IMR-90 (cell line): ENCODE data around the gene LRP1B. TPM values are rescaled to one million over a fixed set of nuclear protein-coding genes. Genes with fewer than 3 reads are reported as not detected.

Source experiments
- ATAC-seq: fragments of 200-7000 bp; cut with Tn5 transposase; 2 replicates; pipeline ENCODE4 v1.9.1; 2020; ENCODE audit warnings: low read depth, mild to moderate bottlenecking, moderate library complexity
- BruUV-seq: library from RNA; stranded (reverse); fragments of 400-500 nt; replicated peaks from 2 replicates; lab custom pipeline; 2021; lab: Mats Ljungman, UMichigan
- CTCF ChIA-PET: fragments of 300-600 bp; formaldehyde crosslinking; extraction: SDS; loops from one replicate; lab custom pipeline; 2021; ENCODE audit warnings: antibody characterized with exemption; lab: Yijun Ruan, JAX
- POLR2A ChIA-PET: fragments of 300-600 bp; sonication (Branson Sonifier 250); formaldehyde crosslinking; loops from one replicate; lab custom pipeline; 2022; ENCODE audit warnings: antibody characterized with exemption; ENCODE audit not compliant: unreplicated experiment; lab: Charles Lee
- DNase-seq: peaks from one replicate; pipeline ENCODE4 v3.0.0; 2013
- H2AFZ ChIP-seq: replicated peaks from 2 replicates; pipeline ENCODE3; 2013; ENCODE audit warnings: low read length, mild to moderate bottlenecking; ENCODE audit not compliant: poor library complexity
- H2AK5ac ChIP-seq: 2 replicates; pipeline ENCODE4 v1.6.1; 2013; ENCODE audit warnings: low read depth, low read length, inconsistent platforms
- H2AK9ac ChIP-seq: replicated peaks from 2 replicates; pipeline ENCODE3; 2013; ENCODE audit warnings: mild to moderate bottlenecking, low read depth, low read length, moderate library complexity; ENCODE audit not compliant: poor library complexity
- H2BK120ac ChIP-seq: 2 replicates; pipeline ENCODE4 v1.6.1; 2013; ENCODE audit warnings: low read depth, low read length, inconsistent platforms
- H2BK15ac ChIP-seq: 3 replicates; pipeline ENCODE4 v1.6.1; 2013; ENCODE audit warnings: low read depth, low read length, inconsistent platforms
- H2BK20ac ChIP-seq: 2 replicates; pipeline ENCODE4 v1.6.1; 2013; ENCODE audit warnings: low read depth, mild to moderate bottlenecking, inconsistent platforms, low read length, moderate library complexity
- H2BK5ac ChIP-seq: 2 replicates; pipeline ENCODE4 v1.6.1; 2013; ENCODE audit warnings: mild to moderate bottlenecking, low read depth, low read length, inconsistent platforms; ENCODE audit not compliant: poor library complexity, severe bottlenecking
- H3K14ac ChIP-seq: replicated peaks from 2 replicates; pipeline ENCODE4 v1.6.1; 2013; ENCODE audit warnings: low read depth, low read length, inconsistent platforms
- H3K18ac ChIP-seq: 2 replicates; pipeline ENCODE4 v1.6.1; 2013; ENCODE audit warnings: low read depth, low read length, control low read depth
- H3K23ac ChIP-seq: 2 replicates; pipeline ENCODE4 v1.6.1; 2013; ENCODE audit warnings: low read depth, low read length, inconsistent platforms
- H3K27ac ChIP-seq: 2 replicates; pipeline ENCODE4 v1.5.1; 2013; ENCODE audit warnings: mild to moderate bottlenecking, control low read depth, low read length; ENCODE audit not compliant: insufficient read depth
- H3K27me3 ChIP-seq: 2 replicates; pipeline ENCODE4 v1.6.1; 2013; ENCODE audit warnings: low read length; ENCODE audit not compliant: control insufficient read depth, insufficient read depth
- H3K36me3 ChIP-seq: 2 replicates; pipeline ENCODE4 v1.6.1; 2013; ENCODE audit warnings: low read length, mixed read lengths; ENCODE audit not compliant: control insufficient read depth, insufficient read depth
- H3K4ac ChIP-seq: 2 replicates; pipeline ENCODE4 v1.6.1; 2013; ENCODE audit warnings: low read depth, low read length, inconsistent platforms
- H3K4me1 ChIP-seq: 2 replicates; pipeline ENCODE4 v1.6.1; 2013; ENCODE audit warnings: low read length, mixed read lengths; ENCODE audit not compliant: control insufficient read depth, insufficient read depth
- H3K4me2 ChIP-seq: 2 replicates; pipeline ENCODE4 v1.6.1; 2013; ENCODE audit warnings: low read depth, mild to moderate bottlenecking, control low read depth, low read length, moderate library complexity
- H3K4me3 ChIP-seq: 2 replicates; pipeline ENCODE4 v1.5.1; 2013; ENCODE audit warnings: low read depth, mild to moderate bottlenecking, control low read depth, low read length, moderate library complexity; ENCODE audit not compliant: insufficient read depth
- H3K56ac ChIP-seq: 2 replicates; pipeline ENCODE4 v1.6.1; 2013; ENCODE audit warnings: low read length, inconsistent platforms; ENCODE audit not compliant: insufficient read depth; ENCODE audit errors: extremely low read depth
- H3K79me1 ChIP-seq, 2 experiments: 2 replicates each; pipeline ENCODE4 v1.6.1; 2013; ENCODE audit warnings: low read length in 2 of 2, inconsistent platforms in 1 of 2, low read depth in 1 of 2
- H3K9ac ChIP-seq: 2 replicates; pipeline ENCODE4 v1.6.1; 2013; ENCODE audit warnings: low read depth, low read length, control low read depth
- H3K9me1 ChIP-seq: 2 replicates; pipeline ENCODE4 v1.6.1; 2013; ENCODE audit warnings: low read length, inconsistent platforms; ENCODE audit not compliant: insufficient read depth
- H3K9me3 ChIP-seq: 2 replicates; pipeline ENCODE4 v1.6.1; 2013; ENCODE audit warnings: low read length; ENCODE audit not compliant: control insufficient read depth, insufficient read depth
- H4K20me1 ChIP-seq: 2 replicates; pipeline ENCODE4 v1.6.1; 2013; ENCODE audit warnings: low read length, inconsistent platforms; ENCODE audit not compliant: insufficient read depth
- H4K5ac ChIP-seq: 2 replicates; pipeline ENCODE4 v1.6.1; 2013; ENCODE audit warnings: mild to moderate bottlenecking, low read depth, low read length, control low read depth
- H4K8ac ChIP-seq, 2 experiments: 2 replicates each; pipeline ENCODE4 v1.6.1; 2013; ENCODE audit warnings: low read depth in 2 of 2, low read length in 2 of 2, control low read depth in 1 of 2, inconsistent platforms in 1 of 2
- H4K91ac ChIP-seq: 2 replicates; pipeline ENCODE4 v1.6.1; 2013; ENCODE audit warnings: low read depth, low read length, inconsistent platforms; ENCODE audit not compliant: insufficient read depth
- BHLHE40 ChIP-seq: fragments of 150-350 bp; IDR thresholded peaks from 2 replicates; pipeline ENCODE4 v1.6.1; 2016; ENCODE audit warnings: mild to moderate bottlenecking, low read depth, low read length
- CEBPB ChIP-seq: IDR thresholded peaks from 2 replicates; pipeline ENCODE4 v1.6.1; 2012; ENCODE audit warnings: low read depth, low read length, improper control_type of control experiment
- CHD1 ChIP-seq: IDR thresholded peaks from 2 replicates; pipeline ENCODE4 v1.6.1; 2012; ENCODE audit warnings: low read depth, low read length, improper control_type of control experiment
- FOS ChIP-seq: fragments of 150-350 bp; IDR thresholded peaks from 2 replicates; pipeline ENCODE4 v1.6.1; 2016; ENCODE audit warnings: low read depth, low read length
- MAFK ChIP-seq: IDR thresholded peaks from 2 replicates; pipeline ENCODE4 v1.6.1; 2012; ENCODE audit warnings: low read depth, low read length, improper control_type of control experiment
- MAZ ChIP-seq: IDR thresholded peaks from 2 replicates; pipeline ENCODE4 v1.6.1; 2012; ENCODE audit warnings: low read depth, mild to moderate bottlenecking, low read length, improper control_type of control experiment, moderate library complexity, borderline replicate concordance
- MXI1 ChIP-seq: IDR thresholded peaks from 2 replicates; pipeline ENCODE4 v1.6.1; 2012; ENCODE audit warnings: low read depth, mild to moderate bottlenecking, low read length, moderate library complexity, borderline replicate concordance
- NFE2L2 ChIP-seq: fragments of 150-350 bp; IDR thresholded peaks from 2 replicates; pipeline ENCODE4 v1.6.1; 2016; ENCODE audit warnings: low read depth, mild to moderate bottlenecking, low read length
- POLR2A ChIP-seq: IDR thresholded peaks from 2 replicates; pipeline ENCODE4 v1.6.1; 2012; ENCODE audit warnings: mild to moderate bottlenecking, low read depth, low read length
- RAD21 ChIP-seq: IDR thresholded peaks from 2 replicates; pipeline ENCODE4 v1.6.1; 2012; ENCODE audit warnings: low read length, improper control_type of control experiment
- RCOR1 ChIP-seq: IDR thresholded peaks from 2 replicates; pipeline ENCODE4 v1.6.1; 2012; ENCODE audit warnings: mild to moderate bottlenecking, low read length, improper control_type of control experiment; ENCODE audit not compliant: insufficient replicate concordance
- RFX5 ChIP-seq: IDR thresholded peaks from 2 replicates; pipeline ENCODE4 v1.8.0; 2012; ENCODE audit warnings: low read depth, mild to moderate bottlenecking, low read length, moderate library complexity
- SMC3 ChIP-seq: fragments of 150-350 bp; IDR thresholded peaks from 2 replicates; pipeline ENCODE4 v1.6.1; 2016; ENCODE audit warnings: low read depth, mild to moderate bottlenecking, antibody characterized with exemption, low read length, moderate library complexity
- WGBS, 2 experiments: methylation state at CpG; one replicate each; pipeline versions ENCODE4 v1.1.5 to v1.1.7; 2013; ENCODE audit warnings: missing lambda C conversion rate in 2 of 2; ENCODE audit not compliant: insufficient read length in 1 of 2; ENCODE audit errors: extremely low coverage in 2 of 2; 5-methylcytosine and 5-hydroxymethylcytosine counted together
- dilution Hi-C: fragments of 300-500 bp; cut with HindIII; formaldehyde crosslinking; loops from one replicate; pipeline ENCODE4 v1.14.3; 2018; ENCODE audit warnings: low sequenced_read_pairs; ENCODE audit not compliant: unreplicated experiment
- in situ Hi-C: fragments of 300-500 bp; cut with MboI; formaldehyde crosslinking; loops from 3 replicates; pipeline ENCODE4 v1.14.3; 2019; ENCODE audit warnings: low sequenced_read_pairs, inconsistent platforms, mixed read lengths
- intact Hi-C: fragments of 100-400 bp; cut with micrococcal nuclease; formaldehyde crosslinking; loops from 2 replicates; pipeline ENCODE4 v1.10.0; 2022
- polyA plus RNA-seq, 3 experiments: library from polyadenylated mRNA; depleted of rRNA; stranded (reverse); fragments of >200 nt; gene quantifications; 2 replicates each; pipeline ENCODE4 v1.2.3, GENCODE V29; 2012; ENCODE audit warnings: low replicate concordance in 1 of 3
- total RNA-seq: library from RNA; depleted of rRNA; stranded (reverse); fragments of >200 nt; gene quantifications from 2 replicates; pipeline ENCODE4 v1.2.3, GENCODE V29; 2012
- TF ChIP-seq, protein P1 (sequence below): fragments of 150-350 bp; IDR thresholded peaks from 2 replicates; pipeline ENCODE4 v1.6.1; 2017; ENCODE audit warnings: mild to moderate bottlenecking, antibody characterized with exemption, low read length, low read depth
- TF ChIP-seq, protein P2 (sequence below): conservative IDR thresholded peaks from 2 replicates; pipeline ENCODE4 v1.5.1; 2012; ENCODE audit warnings: mild to moderate bottlenecking, low read depth, low read length, improper control_type of control experiment
- TF ChIP-seq, protein P3 (sequence below): fragments of 150-350 bp; IDR thresholded peaks from 2 replicates; pipeline ENCODE4 v1.6.1; 2016; ENCODE audit warnings: low read depth, mild to moderate bottlenecking, low read length, moderate library complexity, borderline replicate concordance

Gene LRP1B
- total and polyA plus RNA-seq, 2 of the 4 experiments (the other 2 are of a cell fraction): under 0.01 to 0.02 TPM

DNA sequence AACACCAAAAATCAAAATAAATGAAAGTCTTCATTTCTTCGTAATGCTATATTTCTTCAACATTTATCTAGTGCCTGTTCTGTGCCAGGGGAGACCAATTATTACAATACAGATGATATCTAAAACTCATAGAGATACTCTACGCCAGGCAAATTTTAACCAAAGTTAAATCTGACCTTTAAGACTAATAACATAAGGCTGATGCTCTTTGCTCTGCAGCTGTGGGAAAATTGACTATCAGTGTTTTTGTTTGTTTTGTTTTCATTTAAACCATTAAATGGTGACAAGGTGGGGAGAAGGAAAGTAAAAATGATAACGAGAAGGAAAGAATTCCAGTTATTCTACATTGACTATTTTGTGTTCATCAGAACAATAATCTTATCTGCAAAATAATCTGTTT lies 406.4 kb downstream of the LRP1B start:
- H2BK5ac ChIP-seq: no peak overlapping the region
- no peak overlapping the region for H2AK9ac ChIP-seq
- DNase-seq (no peak), ATAC-seq (no peak)
- CTCF ChIA-PET: no interaction called here
- H3K4me2 ChIP-seq: no peak overlapping the region
- H2AFZ ChIP-seq: no peak overlapping the region
- H2BK120ac ChIP-seq: no peak overlapping the region
- H3K4me3 ChIP-seq: no peak overlapping the region
- POLR2A ChIA-PET: no interaction called here
- no peaks in the 10 kb centered on the region for H3K79me1 ChIP-seq
- H3K27ac ChIP-seq: no peak overlapping the region
- H2BK15ac ChIP-seq: no peak overlapping the region
- H4K20me1 ChIP-seq: no peaks in the 10 kb centered on the region
- TF ChIP-seq RFX5: no peak
- TF ChIP-seq RCOR1: no peak
- no peak for TF ChIP-seq RAD21
- TF ChIP-seq, protein P1, sequence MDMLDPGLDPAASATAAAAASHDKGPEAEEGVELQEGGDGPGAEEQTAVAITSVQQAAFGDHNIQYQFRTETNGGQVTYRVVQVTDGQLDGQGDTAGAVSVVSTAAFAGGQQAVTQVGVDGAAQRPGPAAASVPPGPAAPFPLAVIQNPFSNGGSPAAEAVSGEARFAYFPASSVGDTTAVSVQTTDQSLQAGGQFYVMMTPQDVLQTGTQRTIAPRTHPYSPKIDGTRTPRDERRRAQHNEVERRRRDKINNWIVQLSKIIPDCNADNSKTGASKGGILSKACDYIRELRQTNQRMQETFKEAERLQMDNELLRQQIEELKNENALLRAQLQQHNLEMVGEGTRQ: no peak
- no peak for TF ChIP-seq NFE2L2
- no peak for TF ChIP-seq MAFK
- TF ChIP-seq MXI1: no peak
- TF ChIP-seq BHLHE40: no peak
- no peak for TF ChIP-seq FOS
- TF ChIP-seq, protein P2, sequence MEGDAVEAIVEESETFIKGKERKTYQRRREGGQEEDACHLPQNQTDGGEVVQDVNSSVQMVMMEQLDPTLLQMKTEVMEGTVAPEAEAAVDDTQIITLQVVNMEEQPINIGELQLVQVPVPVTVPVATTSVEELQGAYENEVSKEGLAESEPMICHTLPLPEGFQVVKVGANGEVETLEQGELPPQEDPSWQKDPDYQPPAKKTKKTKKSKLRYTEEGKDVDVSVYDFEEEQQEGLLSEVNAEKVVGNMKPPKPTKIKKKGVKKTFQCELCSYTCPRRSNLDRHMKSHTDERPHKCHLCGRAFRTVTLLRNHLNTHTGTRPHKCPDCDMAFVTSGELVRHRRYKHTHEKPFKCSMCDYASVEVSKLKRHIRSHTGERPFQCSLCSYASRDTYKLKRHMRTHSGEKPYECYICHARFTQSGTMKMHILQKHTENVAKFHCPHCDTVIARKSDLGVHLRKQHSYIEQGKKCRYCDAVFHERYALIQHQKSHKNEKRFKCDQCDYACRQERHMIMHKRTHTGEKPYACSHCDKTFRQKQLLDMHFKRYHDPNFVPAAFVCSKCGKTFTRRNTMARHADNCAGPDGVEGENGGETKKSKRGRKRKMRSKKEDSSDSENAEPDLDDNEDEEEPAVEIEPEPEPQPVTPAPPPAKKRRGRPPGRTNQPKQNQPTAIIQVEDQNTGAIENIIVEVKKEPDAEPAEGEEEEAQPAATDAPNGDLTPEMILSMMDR: no peak
- no peak for TF ChIP-seq CHD1
- TF ChIP-seq, protein P3, sequence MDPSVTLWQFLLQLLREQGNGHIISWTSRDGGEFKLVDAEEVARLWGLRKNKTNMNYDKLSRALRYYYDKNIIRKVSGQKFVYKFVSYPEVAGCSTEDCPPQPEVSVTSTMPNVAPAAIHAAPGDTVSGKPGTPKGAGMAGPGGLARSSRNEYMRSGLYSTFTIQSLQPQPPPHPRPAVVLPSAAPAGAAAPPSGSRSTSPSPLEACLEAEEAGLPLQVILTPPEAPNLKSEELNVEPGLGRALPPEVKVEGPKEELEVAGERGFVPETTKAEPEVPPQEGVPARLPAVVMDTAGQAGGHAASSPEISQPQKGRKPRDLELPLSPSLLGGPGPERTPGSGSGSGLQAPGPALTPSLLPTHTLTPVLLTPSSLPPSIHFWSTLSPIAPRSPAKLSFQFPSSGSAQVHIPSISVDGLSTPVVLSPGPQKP: no peak
- no peak for TF ChIP-seq SMC3
- no peak for TF ChIP-seq POLR2A
- TF ChIP-seq MAZ: no peak
- TF ChIP-seq CEBPB: no peak
- H3K18ac ChIP-seq: no peak overlapping the region
- no peak overlapping the region for H4K8ac ChIP-seq
- intact Hi-C loops: no loop called here
- peaks cover 3% of the 10 kb centered on the region; the same call in 1 of the 2 replicates for H3K9me3 ChIP-seq
- dilution Hi-C loops: no loop called here
- no peak overlapping the region for H4K5ac ChIP-seq
- H2BK20ac ChIP-seq: no peak overlapping the region
- H3K14ac ChIP-seq: no peak overlapping the region
- H3K56ac ChIP-seq: no peak overlapping the region
- WGBS, 2 experiments: no CpG with 5 or more reads among the region's 3 CpGs
- H3K23ac ChIP-seq: no peak overlapping the region
- H3K27me3 ChIP-seq: no peaks in the 10 kb centered on the region
- no TSS peak for BruUV-seq
- no peak overlapping the region for H3K9ac ChIP-seq
- in situ Hi-C loops: no loop called here
- H3K4me1 ChIP-seq: no peaks in the 10 kb centered on the region
- H2AK5ac ChIP-seq: no peak overlapping the region
- no peaks in the 10 kb centered on the region for H3K36me3 ChIP-seq
- H3K4ac ChIP-seq: no peak overlapping the region
- H3K9me1 ChIP-seq: no peaks in the 10 kb centered on the region
- no peak overlapping the region for H4K91ac ChIP-seq
